ENCODE measurements around the gene SRGAP3.

GRCh38 chr3:9255976-9256375 lies 6.5 kb upstream of the SRGAP3 start:
- TF ChIP-seq POLR2AphosphoS5 (IDR thresholded peaks at IDR 0.05), result no peak
- TF ChIP-seq, protein P1, sequence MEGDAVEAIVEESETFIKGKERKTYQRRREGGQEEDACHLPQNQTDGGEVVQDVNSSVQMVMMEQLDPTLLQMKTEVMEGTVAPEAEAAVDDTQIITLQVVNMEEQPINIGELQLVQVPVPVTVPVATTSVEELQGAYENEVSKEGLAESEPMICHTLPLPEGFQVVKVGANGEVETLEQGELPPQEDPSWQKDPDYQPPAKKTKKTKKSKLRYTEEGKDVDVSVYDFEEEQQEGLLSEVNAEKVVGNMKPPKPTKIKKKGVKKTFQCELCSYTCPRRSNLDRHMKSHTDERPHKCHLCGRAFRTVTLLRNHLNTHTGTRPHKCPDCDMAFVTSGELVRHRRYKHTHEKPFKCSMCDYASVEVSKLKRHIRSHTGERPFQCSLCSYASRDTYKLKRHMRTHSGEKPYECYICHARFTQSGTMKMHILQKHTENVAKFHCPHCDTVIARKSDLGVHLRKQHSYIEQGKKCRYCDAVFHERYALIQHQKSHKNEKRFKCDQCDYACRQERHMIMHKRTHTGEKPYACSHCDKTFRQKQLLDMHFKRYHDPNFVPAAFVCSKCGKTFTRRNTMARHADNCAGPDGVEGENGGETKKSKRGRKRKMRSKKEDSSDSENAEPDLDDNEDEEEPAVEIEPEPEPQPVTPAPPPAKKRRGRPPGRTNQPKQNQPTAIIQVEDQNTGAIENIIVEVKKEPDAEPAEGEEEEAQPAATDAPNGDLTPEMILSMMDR (IDR thresholded peaks at IDR 0.05), result no peak

Measured in gastroesophageal sphincter (tissue), 3 donors.